ENCODE measurements around the gene DZIP3.

The DZIP3 gene, protein sequence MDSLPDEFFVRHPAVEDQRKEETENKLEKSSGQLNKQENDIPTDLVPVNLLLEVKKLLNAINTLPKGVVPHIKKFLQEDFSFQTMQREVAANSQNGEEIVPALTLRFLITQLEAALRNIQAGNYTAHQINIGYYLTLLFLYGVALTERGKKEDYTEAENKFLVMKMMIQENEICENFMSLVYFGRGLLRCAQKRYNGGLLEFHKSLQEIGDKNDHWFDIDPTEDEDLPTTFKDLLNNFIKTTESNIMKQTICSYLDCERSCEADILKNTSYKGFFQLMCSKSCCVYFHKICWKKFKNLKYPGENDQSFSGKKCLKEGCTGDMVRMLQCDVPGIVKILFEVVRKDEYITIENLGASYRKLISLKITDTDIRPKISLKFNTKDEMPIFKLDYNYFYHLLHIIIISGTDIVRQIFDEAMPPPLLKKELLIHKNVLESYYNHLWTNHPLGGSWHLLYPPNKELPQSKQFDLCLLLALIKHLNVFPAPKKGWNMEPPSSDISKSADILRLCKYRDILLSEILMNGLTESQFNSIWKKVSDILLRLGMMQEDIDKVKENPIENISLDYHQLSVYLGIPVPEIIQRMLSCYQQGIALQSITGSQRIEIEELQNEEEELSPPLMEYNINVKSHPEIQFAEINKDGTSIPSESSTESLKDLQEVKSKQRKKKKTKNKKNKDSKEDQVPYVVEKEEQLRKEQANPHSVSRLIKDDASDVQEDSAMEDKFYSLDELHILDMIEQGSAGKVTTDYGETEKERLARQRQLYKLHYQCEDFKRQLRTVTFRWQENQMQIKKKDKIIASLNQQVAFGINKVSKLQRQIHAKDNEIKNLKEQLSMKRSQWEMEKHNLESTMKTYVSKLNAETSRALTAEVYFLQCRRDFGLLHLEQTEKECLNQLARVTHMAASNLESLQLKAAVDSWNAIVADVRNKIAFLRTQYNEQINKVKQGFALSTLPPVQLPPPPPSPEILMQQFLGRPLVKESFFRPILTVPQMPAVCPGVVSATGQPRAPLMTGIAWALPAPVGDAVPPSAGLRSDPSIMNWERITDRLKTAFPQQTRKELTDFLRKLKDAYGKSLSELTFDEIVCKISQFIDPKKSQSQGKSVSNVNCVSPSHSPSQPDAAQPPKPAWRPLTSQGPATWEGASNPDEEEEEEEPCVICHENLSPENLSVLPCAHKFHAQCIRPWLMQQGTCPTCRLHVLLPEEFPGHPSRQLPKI

DNA sequence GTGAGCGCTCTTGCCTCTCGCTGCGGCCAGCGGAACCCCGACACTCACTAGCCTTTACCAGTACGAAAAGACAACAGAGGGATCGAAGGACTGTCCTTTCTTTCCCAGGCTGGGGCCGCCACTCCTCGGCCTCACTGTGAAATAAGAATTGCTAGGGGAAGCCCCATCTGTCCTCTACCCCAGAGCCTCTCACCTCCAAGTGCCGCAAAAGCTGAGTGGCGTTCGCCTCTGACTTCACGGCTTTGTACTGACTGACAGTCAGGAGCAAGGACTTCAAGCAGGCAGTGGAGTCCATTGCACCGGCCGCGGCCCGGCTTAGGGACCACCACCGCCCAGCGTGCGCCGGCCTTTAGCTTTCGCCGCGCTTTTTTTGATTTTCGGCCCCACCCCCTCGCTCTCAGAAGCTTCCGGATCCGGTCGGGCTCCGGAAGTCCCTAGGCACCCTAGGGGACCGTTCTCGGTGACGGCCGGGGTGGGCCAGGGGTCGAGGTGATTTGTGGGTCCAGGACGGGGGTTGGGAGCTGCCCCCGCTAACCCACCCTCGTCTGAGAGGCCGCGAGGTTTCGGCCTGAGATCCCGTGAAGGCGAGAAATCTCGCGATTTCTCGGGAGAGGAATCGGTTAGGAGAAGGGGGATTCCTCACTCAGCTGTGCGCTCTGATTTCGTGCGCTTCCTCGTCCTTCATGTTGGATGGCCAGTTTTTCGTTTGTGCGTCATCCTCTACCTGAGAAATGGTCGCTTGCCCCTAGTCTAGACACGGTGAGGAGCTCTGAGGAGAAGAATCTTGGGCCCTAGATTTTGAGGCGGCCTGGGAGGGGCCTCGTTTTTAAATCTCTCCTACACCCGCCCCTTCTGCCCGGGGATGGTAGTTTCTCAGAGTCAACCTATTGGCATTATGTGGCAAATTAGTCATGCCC lies at the start of gene DZIP3, which contains the start of gene CIP2A:
Gene DZIP3, plus strand, starts transcription at position 642 of the 917 bp plus-strand sequence. CDS start 15,685 bp downstream, outside the sequence.
Gene CIP2A, minus strand, starts transcription at position 358 of the 917 bp plus-strand sequence. Its CDS starts 63 bp downstream, at position 295.
- DNase-seq (ENCODE audit: low read depth): peak; percentile 94

DNA sequence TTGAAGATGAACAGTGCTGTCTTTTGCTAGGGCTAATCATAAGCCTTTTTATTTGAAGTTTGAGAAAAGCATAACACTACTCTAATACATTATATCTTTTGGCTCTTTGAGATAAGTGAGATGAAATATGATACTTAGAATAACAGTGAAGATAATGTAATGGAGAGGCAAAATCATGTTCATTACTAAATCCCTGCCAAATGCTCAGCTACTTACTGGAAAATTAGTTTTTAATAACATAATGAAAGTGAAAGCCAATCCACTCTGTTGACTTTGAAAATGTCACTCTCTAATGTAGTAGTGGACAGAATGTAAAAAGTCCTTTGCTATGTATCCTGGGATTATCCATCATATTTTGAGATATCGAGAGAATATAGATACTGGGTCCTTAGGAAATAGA lies 43.3 kb upstream of the DZIP3 start:
- no peak for DNase-seq (ENCODE audit: low read depth)

DNA sequence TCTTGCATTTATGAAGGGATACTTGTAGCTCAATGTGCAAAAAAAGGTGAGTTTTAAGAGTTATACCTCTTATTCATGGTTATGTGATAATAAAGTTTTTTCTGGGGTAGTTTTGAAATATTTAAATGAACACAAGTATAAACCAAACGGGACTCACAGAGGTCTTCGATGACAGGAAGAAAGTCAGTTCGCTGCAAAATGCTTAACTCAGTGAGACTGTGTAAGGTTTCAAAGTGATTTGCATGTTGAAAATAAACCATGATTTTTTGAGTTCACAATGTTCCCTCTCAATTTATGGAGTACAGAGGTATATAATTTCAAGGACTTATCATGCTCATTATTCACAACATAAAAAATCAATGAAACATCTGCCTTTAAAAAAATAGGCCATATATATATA lies 42.8 kb upstream of the DZIP3 start:
- DNase-seq (ENCODE audit: low read depth): no peak

DNA sequence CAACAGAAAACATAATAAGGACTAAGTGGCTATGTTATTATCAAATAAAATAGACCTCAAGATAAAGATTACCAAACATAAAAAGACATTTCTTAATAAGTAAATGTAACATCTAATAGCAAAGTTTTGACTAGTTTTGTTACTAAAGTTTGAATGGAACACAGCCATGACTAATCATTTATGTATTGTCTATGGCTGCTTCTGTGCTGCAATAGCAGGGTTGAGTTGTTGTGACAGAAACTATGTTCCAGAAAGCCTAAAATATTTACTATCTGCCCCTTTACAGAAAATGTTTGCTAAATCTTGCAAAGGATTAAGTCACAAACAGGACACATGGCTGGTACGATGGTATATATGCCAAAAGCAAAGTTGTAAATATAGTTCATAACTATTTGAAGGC lies 41.2 kb upstream of the DZIP3 start:
- DNase-seq (ENCODE audit: low read depth): peak; percentile 14

DNA sequence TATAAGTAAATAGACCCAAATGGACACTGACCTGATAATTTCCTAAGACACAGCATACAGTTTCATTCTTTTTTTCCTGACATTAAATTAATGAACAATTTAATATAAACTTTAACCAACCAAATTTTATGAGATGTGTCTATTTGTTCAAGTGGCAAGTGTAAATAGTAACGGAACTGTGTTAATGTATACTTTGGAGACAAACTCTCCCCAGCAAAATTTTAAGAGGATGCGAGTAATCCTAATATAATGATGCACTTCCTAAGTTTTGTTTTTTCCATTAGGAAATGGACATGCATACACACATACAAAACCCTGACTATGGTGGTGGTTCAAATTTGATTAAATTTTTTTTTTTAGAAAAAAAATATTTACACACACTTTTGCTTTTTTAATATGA lies 40.6 kb upstream of the DZIP3 start:
- no peak for DNase-seq (ENCODE audit: low read depth)

DNA sequence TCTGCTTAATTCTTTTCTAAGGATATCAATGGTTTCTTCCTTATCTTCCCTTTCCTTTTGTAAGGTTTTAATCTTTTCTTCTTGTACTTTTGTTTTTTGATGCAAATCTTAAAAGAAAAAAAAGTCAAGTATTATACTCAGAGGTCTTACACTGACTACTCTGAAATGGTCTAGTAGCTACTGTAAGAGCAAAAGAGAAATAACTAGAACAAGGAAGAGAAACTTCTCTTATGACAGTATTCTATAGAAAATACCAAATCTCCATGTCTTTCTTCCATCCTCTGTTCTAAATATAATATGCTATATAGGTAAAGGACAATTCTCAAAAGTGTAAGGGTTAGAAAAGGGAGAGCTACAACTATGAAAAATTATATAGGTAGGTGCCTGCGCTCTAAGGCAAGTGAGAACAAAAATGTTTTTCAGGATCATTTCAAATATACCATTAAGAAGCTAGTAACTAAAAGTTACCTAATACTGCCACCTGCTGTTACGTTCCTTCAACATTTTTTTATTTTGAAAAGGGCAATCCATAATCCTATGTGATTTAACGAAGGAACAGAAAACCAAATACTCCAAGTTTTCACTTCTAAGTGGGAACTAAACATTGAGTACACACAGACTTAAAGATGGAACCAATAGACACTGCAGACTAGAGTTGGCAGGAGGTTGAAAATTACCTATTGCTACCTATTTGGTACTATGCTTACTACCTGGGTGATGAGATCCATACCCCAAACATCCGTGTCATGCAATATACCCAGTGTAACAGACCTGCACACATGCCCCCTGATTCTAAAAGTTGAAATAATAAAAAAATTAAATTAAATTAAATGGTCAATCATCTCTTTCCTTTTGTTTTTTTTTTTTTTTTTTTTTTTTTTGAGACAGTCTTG lies 37.0 kb upstream of the DZIP3 start:
- peak; percentile 57 for DNase-seq (ENCODE audit: low read depth)

DNA sequence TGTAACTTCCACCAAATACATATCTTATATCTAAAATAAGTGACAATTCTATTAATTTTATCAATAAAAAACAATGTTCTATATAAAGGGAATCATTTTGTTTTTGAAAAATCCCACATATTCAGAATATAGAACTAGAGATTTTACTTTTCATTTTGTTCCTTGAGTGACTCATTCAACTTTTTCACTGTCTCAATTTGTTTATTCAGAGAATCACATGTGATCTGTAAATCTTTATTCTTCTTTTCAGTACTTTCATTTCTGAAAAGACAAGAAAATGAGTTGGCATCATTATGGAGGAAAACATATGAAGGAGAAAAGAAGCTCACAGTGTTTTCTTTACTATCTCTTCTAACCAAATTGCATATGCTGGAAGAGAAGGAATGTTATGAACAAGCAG lies 35.3 kb upstream of the DZIP3 start:
- DNase-seq (ENCODE audit: low read depth): no peak

DNA sequence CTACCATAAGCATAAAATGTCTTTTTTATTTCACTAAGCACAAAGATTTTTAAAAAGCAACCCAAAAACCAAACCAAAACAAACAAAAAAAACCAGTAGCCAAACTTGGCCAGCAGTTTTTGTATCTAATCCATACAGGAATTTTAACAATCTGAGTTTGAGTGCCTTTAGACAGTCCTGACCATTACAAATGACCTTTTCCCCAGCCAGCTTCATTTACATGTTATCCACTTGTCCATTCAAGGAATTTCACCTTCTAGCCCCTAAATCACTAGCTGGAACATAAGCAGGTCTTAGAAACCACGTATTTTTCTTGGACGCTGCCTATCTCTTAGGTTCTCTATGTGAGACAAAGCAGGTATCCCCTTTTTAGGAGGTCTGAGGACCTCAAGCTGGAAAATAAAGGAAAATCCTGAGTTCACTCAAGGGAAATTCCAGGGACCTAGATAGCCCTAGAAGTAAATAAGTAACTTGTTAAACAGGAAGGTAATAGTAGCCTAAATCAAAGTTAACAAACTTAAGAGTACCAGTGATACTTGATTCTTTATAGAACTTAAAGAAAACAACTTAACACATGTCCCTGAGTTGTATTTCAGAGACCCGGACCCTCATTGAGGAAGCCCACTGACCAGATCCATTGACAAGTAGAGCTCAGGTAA lies 34.5 kb upstream of the DZIP3 start:
- peak; percentile 36 for DNase-seq (ENCODE audit: low read depth)

DNA sequence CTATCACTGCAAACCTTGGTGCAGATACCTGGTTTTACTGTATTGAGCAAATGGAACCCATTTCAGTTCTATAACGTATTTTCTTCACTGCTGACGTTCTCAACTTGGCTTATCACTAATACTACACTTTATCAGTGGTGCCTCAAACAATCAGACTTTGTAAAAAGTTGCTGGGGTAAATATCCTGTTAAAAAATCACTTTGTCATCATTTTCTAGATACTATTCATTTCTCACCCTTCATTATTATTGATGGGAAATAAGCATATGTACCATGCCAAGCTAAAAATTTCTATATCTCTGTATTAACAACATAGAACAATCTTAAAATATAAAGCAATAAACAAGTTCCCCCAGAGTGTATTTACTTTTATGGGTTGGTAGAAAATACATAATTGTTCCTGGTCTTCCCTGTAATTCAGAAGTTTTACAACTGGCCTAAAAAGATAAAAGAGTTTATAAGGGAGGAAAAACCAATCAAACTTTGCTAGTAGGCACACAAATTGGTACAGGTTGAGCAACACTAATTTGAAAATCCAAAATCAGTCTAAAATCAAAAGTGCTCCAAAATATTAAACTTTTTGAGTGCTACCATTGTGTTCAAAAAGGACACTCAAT lies 33.4 kb upstream of the DZIP3 start:
- no peak for DNase-seq (ENCODE audit: low read depth)

DNA sequence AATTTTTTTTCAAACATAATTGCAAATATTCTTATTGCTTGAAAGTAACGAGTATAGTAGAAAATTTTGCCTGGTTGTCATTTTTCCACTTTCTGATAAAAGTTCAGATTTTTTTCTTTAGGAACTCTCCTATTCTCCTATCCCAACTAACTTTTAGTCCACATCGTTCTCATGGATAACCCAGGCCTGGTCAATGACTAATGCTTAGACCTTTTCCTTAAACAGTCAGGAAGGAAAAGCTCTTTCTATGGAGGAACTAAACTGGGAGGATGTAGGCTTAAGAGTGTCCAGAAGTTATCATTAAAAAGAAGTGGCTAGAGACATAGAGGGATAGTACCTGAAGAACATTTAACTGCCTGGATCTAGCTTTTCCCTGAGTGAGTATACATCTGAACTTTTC lies 27.0 kb upstream of the DZIP3 start:
- no peak for DNase-seq (ENCODE audit: low read depth)

DNA sequence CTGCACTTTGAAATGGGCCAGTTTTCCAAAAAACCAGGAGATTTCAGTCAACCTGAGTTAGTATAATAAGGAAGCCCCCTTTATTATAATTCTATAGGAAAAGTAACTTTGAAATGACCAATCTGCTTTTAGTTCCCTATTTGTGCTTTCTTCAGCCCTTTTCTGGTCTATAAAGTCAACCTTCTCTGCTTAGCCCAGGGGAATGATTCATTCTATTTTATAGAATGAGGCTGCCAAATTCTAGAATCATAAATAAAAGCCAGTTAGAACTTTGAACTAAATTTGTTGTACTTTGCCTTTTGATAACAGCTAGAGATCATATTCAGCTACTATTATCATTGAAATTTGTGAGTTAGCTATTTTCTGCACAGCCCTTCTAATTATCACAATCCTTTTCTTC lies 25.0 kb upstream of the DZIP3 start:
- DNase-seq (ENCODE audit: low read depth): peak; percentile 33

DNA sequence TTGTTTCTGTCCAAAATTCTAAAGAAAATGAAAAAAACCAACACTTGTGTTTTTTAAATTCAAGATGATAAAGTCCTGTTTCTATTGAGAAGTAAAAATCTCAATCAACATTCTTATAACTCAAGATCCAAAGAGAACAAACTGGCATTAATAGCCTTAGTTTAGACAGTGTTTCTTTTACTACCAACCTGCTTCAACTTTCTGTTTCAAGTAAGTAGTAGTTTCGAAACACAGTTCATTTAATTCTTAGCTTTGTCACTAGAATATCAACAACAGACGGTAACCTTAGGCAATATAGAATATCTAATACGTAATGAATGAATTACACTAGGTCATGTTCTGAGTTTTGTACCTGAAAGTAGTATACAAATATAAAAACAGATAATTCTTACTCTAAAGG lies 24.0 kb upstream of the DZIP3 start:
- DNase-seq (ENCODE audit: low read depth): no peak

DNA sequence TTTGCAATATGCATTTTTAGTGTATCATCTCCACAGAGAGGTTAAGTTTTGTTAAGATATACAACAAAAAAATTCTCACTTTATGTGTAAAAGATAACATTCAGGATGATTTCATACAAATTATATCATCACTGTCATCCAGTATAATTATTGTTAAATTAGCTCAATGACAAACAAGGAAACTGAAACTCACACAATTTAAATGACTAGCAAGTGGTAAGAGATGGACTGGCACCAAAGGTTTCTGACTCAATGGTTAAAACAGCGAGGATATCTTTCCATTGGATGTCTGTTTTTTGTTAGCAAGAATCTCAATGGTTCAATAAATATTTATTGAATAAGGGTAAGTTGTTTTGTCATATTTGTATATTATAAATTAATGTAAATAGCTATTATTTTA lies 22.9 kb upstream of the DZIP3 start:
- no peak for DNase-seq (ENCODE audit: low read depth)

DNA sequence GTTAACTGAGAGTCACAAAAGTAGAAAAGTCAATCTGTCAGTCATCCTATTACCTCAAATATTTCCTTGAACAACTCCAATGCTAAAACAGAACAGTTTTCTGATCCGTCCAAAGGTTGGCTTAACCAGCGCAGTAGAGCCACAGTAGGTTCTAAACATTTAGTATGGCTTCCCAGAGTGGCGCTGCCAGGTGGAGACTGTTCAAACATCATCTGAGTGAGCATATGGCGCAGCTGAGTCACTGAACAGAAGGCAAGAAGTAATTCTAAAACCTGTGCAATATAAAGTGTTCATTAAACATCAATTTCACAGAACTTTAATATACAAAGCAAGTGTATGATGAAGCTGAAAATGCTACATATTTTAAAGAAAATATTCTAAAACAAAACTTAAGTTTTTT lies 20.2 kb upstream of the DZIP3 start:
- DNase-seq (ENCODE audit: low read depth): no peak

DNA sequence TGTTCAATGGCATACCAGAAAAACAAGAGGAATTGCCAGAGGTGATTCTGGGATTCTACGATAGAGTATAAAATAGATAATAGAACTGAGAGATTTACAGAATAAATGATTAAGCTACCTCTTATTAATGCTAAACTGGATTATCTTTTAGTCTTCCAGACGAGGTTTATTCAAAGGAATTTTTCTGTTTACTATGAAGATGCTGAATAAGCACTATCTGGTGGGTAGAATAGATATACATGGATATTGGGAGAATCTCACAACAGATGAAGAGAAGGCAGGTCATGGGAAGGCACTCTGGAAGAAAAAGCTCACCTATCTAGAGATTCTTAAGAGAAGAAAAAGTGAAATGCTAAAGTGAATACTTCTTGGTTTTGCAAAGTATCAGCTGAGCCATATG lies 11.5 kb upstream of the DZIP3 start:
- DNase-seq (ENCODE audit: low read depth): no peak

DNA sequence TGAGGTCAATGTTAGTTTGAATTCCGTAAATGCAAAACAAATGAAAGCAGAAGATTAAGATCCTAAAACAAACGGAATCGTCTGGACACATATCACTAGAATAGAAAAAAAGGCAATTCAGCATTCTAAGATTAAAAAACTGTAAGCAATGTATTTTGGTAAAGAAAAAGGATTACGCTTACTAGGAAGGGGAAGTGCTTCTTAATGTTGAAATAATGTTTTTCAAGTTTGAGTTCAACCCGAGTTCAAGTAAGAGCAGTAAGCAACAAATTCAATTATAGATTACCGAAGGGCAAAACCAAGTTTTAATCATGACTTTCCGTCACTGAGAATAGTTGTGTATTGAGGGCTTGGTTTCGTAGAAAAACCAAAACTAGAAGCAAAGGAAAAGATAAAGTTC lies 921 bp upstream of the DZIP3 start:
- no peak for DNase-seq (ENCODE audit: low read depth)

DNA sequence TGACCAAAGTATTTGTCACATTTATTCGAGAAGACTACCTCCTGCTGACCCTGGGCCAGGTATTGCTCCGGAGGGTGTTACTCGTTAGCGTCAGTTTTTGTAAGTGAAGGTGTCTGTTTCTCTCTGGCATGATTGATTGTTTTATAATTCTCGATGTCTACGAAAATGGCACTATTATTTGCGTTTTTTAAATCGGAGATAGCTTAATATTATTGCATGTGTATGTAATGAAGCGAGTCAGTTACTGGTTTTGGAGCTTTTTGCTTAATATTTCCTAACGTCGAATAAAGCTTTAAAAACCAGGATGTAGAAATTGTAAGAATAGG lies 439 bp downstream of the DZIP3 start:
- no peak for DNase-seq (ENCODE audit: low read depth)

DNA sequence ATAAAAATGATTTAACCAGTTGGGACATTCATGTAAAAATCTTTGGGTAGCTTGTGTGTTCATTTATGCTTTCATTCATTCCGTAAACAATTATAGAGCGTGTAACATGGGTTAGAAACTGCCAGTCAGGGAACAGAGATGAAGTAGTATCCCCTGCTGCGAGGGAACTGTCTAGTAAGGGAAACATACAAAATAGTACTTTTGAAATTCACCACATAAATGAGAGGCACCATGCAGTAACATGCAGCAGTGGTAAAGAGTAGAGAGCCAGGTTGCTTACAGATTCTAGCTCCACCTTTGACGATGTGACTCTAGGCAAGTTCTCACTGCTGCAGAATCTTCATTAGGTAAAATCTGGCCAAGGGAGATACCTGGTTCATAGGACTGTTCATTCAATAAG lies 938 bp downstream of the DZIP3 start:
- peak; percentile 16 for DNase-seq (ENCODE audit: low read depth)

DNA sequence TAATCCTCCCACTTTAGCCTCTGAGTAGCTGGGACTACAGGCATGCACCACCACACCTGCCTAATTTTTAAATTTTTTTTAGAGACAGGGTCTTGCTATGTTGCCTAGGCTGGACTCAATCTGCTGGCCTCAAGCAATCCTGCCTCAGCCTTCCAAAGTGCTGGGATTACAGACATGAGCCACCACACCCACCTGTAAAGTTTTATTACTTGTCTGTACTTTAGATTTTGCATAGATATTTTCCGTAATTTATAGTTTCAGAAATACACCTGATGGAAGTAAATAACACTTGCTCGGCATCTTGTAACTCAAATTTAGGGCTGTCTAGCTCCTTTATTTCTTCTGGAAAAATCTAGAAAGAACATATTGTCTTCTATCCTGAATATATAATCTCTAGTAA lies 5.8 kb downstream of the DZIP3 start:
- DNase-seq (ENCODE audit: low read depth): no peak

Measured in EH (cell line).